Astrocyte of the spinal cord (primary cell): ENCODE results near the gene CACNA1H.
"Not testable (repeated sequence)": the region's sequence is repeated elsewhere in the genome, so short reads cannot be mapped to it uniquely, and the experiment has no call there.

ENCODE experiments used
- DNase-seq: peaks from one replicate; pipeline ENCODE4 v3.0.0; 2011; ENCODE audit warnings: low read depth, low spot score
- H3K4me3 ChIP-seq: 2 replicates; pipeline ENCODE4 v1.5.1; 2011; ENCODE audit warnings: low read depth, mild to moderate bottlenecking, low read length, moderate library complexity
- in situ Hi-C: cut with HindIII; loops from 2 replicates; pipeline ENCODE4 v1.10.0; 2017; ENCODE audit warnings: low sequenced_read_pairs
- TF ChIP-seq, protein P1 (sequence below): IDR thresholded peaks from 2 replicates; pipeline ENCODE4 v1.5.1; 2012; ENCODE audit warnings: low read depth, mild to moderate bottlenecking, low read length, inconsistent platforms

The CACNA1H gene

DNA sequence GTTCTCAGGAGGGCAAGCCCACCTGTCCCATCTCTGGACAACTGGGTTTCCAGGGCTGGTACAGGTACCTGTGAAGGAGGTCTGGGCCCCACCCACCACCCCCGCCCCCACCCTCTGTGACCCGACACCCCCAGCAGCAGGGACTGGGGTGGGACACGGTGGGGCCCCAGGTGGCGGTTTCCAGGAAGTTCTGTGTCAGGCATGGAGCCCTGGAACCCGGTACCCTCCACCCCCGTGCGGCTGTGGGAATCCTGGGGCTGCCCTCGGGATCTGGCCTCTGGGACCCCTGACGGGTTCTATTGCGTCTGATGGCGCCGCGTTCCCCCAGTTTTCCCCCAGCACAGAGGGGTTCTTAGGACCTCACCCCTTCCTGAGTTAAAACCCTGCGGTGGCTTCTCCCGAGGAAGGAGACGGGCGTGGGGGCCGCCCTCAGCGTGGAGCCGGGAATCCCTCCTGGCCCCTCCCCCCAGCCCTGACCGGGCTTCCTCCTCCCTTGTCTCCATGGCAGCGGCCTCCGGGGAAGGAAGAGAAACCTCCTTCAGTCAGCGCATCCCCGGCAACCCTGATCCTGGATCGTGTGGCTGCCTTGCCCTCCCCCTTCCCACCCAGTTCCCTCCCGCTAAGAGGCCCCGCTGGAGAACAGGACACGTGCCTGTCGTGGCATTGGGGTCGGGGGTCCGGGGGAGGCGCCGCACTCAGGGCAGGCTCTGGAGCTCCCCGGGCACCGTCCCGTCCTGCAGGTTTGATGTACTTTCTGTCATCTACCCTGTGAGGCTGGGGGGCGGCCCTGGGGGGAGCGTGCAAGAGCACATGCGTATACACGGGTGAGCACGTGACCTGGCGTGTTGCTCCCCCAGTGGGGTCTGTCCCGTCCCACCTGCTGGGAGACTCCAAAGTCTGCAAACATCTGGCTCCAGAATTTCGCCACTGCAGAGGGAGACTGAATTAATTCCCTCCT, 30.3 kb downstream of the CACNA1H start:
- H3K4me3 ChIP-seq: no peak overlapping the region
- in situ Hi-C loops: no loop called here
- peak; percentile 54 for DNase-seq
- TF ChIP-seq, protein P1, sequence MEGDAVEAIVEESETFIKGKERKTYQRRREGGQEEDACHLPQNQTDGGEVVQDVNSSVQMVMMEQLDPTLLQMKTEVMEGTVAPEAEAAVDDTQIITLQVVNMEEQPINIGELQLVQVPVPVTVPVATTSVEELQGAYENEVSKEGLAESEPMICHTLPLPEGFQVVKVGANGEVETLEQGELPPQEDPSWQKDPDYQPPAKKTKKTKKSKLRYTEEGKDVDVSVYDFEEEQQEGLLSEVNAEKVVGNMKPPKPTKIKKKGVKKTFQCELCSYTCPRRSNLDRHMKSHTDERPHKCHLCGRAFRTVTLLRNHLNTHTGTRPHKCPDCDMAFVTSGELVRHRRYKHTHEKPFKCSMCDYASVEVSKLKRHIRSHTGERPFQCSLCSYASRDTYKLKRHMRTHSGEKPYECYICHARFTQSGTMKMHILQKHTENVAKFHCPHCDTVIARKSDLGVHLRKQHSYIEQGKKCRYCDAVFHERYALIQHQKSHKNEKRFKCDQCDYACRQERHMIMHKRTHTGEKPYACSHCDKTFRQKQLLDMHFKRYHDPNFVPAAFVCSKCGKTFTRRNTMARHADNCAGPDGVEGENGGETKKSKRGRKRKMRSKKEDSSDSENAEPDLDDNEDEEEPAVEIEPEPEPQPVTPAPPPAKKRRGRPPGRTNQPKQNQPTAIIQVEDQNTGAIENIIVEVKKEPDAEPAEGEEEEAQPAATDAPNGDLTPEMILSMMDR: no peak

DNA sequence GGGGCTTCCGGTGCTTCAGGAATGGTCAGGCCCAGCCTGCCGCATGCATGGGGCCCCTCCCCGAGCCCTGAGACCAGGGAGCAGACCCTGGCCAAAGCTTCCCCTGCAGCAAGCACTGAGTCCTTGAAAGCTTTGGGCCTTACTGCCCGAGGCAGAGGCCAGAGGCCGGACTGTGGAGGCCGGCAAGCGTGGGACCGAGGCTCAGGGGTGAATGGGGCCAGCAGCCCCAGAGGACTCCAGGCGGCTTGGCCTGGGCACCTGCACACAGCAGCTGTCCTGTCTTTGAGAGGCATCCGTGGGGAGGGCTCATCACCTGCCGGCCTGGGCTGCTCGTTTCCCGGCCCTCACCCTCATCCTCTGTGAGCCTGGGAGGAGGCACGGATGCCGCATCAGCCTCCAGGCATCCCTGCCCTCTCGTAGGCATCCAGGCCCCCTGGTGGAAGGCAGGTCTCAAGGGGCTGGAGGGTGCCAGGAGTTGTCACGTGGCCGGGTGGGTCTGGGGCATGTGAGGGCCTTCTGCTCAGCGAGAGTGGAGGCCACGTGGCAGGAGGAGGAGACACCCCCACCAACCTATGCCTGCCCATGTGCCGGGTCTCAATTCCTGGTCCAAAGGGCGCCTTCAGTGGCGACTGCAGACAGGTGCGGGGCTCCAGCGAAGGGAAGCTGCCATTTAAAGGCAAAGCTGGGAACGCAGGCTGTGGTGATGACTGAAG, 31.4 kb downstream of the CACNA1H start:
- TF ChIP-seq, protein P1: no peak
- in situ Hi-C loops: no loop called here
- DNase-seq: no peak
- H3K4me3 ChIP-seq: no peak overlapping the region

DNA sequence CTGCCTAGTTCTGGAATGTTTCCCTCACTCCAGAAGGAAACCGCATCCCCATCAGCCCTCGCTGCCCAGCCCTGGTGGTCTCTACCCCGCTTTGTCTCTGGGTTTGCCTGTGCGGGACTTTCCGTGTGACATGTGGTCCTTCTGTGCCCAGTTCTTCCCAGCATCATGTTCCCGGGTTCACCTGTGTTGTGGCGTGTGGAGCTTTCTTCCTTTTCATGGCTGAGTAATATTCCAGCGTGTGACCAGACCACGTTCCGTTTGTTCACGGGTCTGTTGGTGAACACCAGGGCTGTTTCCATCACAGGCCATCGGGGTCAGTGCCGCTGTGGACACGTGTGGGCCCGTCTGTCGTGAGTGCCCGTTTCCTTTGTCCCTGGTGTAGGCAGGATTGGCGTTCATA, 32.1 kb downstream of the CACNA1H start:
- TF ChIP-seq, protein P1: no peak
- no peak overlapping the region for H3K4me3 ChIP-seq
- in situ Hi-C loops: no loop called here
- no peak for DNase-seq

DNA sequence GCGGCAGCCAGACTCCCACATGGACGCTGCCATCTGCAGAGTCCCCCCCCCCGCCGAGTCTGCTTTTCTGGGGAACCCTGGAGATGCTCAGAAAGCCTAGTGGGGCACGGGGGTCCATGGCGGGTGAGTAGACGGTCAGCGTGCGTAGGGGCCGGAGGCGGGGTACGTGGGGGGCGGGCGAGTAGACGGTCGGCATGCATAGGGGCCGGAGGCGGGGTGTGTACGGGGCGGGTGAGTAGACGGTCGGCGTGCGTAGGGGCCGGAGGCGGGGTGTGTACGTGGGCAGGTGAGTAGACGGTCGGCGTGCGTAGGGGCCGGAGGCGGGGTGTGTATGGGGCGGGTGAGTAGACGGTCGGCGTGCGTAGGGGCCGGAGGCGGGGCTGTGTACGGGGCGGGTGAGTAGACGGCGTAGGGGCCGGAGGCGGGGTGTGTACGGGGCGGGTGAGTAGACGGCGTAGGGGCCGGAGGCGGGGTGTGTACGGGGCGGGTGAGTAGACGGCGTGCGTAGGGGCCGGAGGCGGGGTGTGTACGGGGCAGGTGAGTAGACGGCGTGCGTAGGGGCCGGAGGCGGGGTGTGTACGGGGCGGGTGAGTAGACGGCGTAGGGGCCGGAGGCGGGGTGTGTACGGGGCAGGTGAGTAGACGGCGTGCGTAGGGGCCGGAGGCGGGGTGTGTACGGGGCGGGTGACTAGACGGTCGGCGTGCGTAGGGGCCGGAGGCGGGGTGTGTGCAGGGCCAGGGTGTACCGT, 32.7 kb downstream of the CACNA1H start:
- H3K4me3 ChIP-seq, in situ Hi-C loops, DNase-seq: not testable (repeated sequence)

DNA sequence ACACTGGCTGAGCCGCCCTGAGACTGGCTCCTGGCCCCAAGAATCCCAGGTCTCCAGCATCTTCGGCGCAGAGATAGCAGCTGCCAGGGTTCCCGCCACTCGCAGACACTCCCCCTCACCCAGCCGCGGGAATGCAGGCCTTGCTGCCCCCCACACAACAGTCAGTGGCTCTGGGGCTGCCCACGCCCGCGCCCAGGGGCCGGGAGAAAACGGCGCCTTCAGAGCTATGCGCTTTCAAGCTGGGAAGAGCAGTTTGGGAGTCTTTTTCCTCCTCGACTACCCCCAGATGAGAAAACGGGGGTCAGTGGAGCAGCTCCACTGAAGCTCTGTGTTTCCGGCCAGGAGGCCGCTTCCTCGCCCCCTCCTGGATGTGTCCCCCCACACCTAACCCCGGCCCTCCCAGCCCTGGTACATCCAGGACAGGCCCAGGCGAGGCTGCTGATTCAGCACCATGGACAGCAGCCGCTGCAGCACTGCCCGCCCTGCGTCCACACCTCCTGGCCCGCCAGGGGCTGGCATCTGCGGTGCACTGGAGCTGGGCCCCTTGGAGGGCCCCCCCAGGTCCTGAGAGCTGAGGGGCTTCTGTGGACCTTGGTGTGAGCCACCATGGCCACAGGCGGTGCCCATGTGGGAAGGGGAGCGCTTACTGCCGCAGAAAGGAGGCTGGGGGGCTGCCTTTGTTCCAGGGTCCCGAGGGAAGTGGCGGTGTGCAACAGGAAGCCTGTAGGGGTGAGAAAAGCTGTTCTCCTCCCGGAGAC, 35.7 kb downstream of the CACNA1H start:
- no peak overlapping the region for H3K4me3 ChIP-seq
- TF ChIP-seq, protein P1: no peak
- DNase-seq: no peak
- in situ Hi-C loops: no loop called here

DNA sequence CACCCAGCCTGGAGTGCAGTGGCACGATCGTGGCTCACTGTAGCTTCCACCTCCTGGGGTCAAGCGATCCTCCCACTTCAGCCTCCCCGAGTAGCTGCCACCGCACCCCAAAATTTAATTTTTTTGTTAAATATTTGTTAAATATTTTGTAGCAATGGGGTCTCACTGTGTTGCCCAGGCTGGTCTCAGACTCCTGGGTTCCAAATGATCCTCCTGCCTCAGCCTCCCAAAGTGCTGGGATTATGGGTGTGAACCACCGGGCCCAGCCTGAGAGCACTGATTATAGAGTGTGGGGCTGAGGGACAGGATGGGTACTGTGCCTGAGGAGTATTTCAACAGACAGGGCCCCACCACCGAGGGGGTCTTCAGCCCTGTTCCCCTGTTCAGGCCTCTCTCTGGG, 36.5 kb downstream of the CACNA1H start:
- TF ChIP-seq, protein P1: no peak
- no peak for DNase-seq
- in situ Hi-C loops: no loop called here
- no peak overlapping the region for H3K4me3 ChIP-seq

DNA sequence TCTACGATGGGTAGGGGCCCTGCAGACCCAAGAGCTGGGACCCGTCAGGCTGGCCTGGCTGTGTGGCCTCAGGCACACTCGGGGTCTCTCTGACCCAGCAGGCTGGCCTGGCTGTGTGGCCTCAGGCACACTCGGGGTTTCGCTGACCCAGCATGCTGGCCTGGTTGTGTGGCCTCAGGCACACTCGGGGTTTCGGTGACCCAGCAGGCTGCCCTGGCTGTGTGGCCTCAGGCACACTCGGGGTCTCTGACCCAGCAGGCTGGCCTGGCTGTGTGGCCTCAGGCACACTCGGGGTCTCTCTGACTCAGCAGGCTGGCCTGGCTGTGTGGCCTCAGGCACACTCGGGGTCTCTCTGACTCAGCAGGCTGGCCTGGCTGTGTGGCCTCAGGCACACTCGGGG, 37.9 kb downstream of the CACNA1H start:
- H3K4me3 ChIP-seq, DNase-seq, in situ Hi-C loops: not testable (repeated sequence)
